HUDEP-2 (cell line): ENCODE measurements around the gene CUEDC1.
A peak's percentile ranks its signal among the peaks of the same experiment; 100 is the strongest.

Experiments
- DNase-seq, 76 experiments: peaks; one replicate each; lab custom pipeline; 2025; ENCODE audit not compliant: unreplicated experiment in 76 of 76; lab: John Stamatoyannopoulos, UW

CUEDC1 gene

DNA sequence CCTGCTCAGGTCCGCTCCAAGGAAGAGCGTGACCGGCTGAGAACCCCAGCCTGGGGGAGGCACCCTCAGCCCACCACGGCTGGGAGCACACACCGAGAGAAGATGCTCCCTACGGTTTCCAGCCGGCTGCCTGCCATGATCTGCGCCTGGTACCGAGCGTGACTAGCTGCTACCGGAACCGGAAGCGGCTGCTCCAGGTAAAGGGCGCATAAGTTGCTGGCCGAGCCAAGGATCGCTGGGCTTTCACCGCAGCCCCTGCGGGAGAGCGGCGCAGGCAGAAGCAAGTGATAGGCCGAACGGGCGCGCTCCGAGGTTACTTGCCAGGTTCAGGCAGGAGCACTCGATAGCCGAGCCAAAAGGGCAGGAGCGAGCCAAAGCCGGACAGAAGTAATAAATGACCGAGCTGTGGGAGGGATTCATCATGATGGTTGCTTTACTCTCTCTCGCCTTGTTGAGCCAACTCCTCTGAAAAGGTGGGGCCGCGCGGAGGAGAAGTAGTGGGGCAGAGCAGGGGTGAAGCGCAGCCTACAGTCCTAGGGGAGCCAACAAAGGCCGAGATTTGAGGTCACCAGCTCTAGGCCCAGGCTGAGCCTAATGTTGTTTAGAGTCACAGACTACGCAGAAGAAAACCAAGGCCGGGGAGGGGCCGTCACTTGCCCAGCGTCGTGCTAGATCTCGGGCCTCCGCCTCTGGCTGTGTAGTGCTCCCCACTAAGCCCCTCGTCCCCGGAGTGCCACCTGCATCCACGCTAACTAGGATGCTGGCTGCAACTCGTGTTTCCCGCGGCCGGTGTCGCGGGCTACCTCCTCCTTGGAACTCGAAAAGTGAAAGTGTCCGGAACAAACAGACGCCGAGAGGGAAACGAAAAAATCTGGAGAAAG lies 105.1 kb downstream of the CUEDC1 start, which contains the start of gene MRPS23:
Gene MRPS23, minus strand, starts transcription at position 171 of the 881 bp plus-strand sequence. Its CDS starts 34 bp downstream, at position 137.
- DNase-seq: peak in 75 of 76 experiments; percentile 71 to 99 (median 96)

DNA sequence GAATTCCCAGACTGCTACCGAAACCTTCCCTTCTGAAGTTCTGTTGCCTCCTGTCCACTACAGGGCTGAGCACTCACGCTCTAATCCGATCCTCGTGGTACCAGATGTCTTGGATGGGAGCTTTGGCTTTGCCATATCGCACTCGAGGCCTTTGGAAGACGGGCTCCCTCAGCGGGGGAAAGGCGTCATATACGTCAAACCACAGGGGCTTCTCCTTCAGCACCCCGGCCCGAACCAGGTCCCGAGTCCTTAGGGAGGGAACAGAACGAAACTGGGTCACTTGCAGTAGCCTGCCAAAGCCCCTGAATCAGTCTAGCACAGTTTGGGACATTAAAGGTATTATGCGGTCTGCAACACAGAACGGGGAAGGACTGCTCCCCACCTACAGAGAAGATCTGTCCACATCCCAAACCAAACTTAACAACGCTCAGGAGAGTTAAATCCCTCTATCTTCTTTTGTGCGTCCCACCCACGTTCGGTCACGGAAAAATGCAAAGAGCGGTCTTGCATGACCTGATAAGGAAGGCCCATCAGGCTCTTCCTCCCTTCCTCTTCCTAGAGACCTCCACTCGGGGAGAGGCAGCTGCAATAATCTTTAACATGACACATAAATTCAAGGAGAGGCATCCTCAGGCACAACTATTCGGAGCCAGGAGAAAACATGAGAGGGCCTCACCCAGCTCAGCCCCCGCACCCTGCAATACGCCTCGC lies 105.9 kb downstream of the CUEDC1 start:
- peak in 35 of 76 experiments; percentile 5 to 65 (median 33) for DNase-seq

DNA sequence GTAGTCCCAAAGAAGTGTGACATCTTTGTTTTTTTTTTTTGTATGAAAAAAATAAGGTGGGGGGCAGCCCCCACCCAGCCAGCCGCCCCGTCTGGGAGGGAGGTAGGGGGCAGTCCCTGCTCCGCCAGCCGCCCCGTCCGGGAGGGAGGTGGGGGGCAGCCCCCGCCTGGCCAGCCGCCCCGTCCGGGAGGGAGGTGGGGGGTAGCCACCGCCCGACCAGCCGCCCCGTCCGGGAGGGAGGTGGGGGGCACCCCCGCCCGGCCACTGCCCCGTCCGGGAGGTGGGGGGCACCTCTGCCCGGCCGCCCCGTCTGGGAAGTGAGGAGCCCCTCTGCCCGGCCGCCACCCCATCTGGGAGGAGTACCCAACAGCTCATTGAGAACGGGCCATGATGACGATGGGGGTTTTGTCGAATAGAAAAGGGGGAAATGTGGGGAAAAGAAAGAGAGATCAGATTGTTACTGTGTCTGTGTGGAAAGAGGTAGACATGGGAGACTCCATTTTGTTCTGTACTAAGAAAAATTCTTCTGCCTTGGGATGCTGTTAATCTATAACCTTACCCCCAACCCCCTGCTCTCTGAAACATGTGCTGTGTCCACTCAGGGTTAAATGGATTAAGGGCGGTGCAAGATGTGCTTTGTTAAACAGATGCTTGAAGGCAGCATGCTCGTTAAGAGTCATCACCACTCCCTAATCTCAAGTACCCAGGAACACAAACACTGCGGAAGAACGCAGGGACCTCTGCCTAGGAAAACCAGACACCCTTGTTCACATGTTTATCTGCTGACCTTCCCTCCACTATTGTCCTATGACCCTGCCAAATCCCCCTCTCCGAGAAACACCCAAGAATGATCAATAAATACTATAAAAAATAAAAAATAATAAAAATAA lies 108.9 kb downstream of the CUEDC1 start:
- peak in 19 of 76 experiments; percentile 9 to 63 (median 28) for DNase-seq

DNA sequence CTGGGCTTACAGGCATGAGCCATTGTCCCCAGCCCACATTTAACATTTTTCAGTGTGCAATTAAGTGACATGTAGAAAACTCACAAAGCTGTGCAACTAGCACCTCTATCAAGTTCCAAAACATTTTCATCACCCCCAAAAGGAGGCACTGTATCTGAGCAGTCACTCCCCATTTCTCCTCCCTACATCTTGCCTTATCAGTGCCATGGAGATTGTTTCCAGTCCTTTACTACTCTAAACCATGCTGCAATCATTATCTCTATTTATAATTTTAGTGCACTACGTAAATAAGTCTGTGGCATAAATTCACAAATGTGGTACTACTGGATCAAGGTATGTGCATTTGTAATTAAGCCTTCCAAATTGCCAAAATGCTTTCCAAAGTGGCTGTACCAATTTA lies 112.9 kb downstream of the CUEDC1 start:
- peak in 1 of 76 experiments; percentile 6 for DNase-seq

DNA sequence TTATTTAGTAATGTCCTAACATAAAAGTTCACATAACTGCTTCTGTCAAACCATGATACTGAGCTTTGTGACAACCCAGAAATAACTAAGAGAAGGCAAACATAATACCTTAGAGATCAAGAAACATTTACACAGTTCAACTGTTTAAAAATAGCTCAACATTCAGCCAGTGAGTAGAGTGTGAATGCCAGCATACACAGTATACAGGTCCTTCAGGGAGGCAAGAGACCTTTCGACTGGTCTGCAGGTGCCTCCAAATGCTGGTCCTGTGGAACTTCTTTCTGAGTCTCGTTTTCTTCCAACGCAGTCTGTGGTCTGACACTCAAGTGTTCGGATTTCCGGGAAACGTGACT lies 115.7 kb downstream of the CUEDC1 start:
- no peak for DNase-seq

DNA sequence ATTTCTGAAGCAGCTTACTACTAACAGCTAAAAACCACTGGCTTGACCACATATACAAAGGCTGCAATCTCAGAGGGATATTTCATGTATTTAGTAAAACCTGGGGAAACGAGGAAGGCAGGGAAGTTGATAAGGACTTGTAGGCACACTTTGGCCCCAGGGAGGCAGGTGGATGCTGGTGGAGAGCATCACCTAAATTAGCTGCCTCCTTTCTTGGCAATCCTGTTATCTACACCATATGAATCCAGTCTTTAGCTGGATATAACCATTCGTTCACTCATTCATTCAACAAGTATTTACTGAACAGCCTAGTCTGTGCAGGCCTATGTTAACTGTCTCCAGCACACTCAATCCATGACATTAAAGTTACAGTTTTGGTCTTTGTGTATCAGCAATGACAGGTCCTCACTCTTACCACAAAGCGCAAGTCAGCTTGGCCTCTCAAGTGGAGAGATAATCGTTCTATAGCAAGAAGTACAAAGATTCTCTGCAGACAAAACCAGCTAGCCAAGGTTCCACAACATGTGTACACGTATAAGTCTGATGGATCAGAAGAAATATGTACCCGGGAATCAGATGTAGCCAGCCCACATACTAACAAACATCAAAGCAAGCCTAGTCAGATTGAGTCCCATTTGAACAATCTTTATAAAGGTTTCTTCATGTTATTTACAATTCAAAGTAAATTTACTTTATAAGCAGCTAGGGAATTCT lies 116.2 kb downstream of the CUEDC1 start:
- DNase-seq: no peak

DNA sequence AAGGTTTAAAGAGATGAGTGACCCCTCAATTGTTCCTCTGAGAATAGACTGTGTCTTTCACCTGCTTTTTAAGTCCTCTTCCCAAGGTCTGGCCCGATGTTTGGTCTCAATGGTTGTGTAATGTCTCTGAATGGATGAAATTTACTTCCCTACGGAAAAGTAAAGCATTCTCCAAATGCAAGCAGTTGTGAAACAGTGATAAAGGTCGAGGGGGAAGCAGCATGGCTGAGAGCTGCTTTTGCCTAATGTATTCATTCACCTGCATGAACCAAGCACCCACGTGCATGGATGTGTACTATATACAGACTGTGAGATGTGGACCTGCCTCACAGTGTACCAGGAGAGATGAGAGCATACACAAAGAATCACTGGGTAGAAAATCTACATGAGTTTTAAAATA lies 116.8 kb downstream of the CUEDC1 start:
- no peak for DNase-seq

DNA sequence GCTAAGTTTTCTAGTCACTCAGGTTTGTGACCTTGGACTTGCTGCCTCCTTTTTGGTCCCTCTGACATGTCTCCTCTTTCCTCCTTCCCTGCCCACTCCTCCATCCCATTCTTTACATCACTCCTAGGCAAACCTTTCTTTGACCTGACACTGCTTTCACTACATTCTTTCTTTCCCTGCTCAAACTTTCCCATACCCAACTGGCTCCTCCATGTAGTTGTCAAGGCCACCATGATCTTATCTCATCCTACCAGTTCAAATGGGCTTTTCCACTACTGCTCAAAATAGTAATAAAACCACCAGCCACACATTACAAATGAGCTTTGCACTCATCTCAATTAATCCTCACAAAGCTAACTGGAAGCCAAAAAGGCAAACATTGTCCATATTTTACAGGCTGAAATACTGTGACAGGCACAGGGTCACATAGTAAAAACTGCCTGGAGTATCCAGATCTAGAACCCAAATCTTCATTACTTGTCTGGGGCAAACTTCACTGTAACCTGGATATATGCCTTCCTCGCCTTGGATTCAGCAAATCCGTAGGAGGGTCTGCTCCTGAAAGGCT lies 119.8 kb downstream of the CUEDC1 start:
- DNase-seq: no peak

DNA sequence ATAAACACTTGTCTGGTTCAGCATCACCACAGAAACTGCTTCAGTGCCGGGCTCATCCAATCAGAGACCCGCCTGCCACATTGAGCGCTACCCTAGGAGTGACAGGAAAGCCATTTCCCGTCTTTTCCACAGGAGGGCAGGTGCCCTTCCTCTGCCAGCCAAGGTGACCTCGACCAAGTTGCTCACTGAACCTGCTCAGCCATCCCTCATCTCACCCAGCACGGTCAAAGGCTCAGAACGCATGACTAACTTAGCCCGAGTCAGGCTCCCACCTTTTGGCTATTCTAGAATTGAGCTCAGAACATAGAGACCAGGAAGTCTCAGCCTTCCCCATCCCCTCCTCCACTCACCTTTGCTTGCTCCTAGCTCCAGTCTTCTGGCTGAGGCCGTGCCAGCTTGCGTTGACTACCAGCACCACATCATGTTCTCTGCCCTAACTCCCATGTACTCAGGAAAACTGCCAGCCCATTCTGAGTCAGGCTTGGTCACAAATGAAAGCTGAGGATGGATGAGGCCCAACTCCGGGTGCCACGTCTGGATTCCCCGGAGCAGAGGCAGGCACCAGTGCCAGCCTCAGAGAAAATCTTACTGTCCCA lies 121.0 kb downstream of the CUEDC1 start:
- no peak for DNase-seq

DNA sequence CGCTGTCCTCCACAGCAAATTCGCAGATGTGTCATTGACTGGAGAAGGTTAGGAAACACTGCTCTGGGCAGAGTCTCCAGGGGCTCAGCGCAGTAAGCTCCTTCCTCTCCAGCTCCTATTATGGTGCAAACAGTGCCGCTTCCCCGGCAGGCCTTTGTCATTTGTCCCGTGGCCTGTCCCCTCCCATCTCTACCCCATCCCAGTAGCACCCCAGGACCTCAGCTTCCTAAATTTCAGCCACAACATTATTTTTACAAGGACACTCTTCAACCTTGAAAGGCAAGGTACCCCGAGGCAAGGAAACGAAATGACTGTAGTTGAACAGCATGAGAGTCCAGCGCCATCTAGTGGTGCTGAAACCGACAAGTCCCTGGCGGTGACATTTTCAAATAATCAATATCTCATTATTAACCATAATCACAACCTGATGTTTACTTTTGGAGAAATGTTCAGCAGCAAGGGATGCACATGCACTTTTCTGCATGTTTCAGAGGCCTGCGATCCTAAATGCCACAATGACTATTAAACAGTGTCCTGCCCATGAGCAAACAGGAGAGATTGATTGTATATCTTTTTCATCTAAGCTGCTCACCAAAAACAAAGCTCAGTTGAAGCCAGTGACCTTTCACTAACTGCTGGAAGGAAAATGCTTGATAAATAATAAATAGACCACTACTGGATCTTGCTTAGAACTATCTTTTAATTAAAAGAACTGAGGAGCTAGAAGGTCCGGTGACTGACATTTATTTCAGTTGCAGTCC lies 121.9 kb downstream of the CUEDC1 start:
- peak in 37 of 76 experiments; percentile 4 to 64 (median 27) for DNase-seq

DNA sequence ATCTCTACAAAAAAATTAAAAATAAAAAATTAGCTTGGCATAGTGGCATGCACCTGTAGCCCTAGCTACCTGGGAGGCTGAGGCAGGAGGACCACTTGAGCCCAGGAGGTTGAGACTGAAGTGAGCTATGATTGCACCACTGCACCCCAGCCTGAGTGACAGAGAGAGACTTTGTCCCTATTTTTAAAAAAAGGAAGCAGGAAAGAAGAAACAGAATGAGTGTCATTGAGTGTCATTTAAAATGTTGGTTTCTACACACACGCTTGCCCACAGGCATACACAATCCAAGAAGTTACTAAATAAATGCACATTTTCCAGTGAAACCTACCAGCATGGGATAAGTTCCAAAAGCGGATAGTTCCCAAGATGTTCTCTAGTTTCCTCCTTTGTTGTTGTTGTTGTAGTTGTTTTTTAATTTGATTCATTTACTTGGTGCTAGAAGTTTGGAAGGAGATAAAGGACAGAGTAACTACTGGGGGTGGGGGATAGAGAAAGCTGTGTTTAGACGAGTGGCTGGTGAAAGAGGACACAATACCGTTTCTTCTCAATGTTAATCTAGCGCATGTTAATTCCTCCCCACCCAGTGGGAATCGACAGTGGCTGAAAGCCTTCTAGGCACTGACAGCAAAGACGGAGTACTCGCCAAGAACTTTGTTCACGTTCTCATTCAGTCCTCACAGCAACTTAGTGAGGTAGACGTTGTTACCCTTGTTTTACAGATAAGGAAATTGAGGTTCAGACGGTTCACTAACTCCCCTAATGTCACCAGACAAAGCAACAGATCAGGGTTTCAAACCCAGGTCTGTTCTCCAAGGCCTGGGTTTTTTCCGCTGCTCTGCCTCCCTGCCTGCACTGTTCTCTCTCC lies 122.7 kb downstream of the CUEDC1 start:
- no peak for DNase-seq

DNA sequence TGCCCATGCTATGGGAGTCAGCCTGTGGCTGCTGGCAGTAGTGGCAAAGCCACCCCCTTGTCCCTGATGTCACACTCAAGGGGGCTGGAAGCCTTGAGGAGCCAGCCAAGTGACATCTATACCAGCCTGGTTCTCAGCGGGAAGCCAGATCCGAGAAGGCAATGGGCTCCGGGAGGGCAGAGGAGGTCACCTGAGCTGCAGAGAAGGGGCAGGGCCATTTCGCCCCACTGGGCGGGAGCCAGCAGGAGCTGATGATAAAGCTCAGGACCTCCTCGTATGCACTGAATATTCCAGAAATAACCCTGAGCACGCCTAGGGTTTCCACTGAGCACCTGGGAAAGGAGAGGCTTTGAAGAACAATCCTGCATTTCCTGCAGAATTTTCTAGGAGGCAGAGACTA lies 124.3 kb downstream of the CUEDC1 start:
- no peak for DNase-seq

DNA sequence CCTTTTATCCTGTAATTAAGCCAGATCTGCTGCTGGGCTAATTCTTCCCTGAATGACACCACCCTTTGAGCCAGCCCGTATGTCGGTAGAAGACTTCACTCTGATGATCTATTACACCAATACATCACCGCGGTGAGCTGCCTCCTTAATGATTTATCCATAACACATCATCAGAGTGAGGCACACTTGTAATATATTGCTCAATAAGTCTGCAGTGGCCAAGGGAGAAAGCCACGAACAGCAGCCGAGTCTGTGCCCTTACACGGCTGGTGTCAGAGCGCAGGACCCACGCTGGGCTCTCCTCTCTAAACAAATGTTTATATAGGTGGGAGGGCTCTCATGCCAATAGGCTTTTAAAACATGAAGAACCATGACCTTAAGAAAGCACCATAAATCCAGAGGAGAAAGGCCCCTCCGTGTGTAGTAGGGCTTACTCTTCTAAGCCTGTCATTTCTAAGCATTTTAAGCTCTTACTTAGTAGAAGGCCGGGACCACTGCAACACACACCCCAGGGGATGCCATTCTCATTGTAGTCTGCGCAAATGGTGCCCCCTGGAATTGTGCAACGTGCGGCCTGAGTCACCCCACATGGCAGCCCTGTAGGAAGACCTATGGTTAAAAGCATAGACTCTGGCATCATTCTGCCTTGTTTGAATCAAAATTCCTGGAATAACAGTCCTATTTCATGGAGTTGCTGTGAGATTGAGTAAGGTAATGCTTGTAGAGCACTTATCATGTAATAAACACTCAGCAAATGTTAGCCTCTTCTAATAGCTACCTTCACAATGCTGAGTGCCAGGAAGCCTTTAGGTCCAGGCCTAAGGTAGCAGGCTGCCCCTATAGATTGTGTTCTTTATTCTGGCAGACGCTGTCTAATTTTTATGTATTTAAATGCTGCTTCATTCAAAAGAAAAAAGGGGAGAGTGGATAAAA lies 131.5 kb downstream of the CUEDC1 start:
- no peak for DNase-seq

DNA sequence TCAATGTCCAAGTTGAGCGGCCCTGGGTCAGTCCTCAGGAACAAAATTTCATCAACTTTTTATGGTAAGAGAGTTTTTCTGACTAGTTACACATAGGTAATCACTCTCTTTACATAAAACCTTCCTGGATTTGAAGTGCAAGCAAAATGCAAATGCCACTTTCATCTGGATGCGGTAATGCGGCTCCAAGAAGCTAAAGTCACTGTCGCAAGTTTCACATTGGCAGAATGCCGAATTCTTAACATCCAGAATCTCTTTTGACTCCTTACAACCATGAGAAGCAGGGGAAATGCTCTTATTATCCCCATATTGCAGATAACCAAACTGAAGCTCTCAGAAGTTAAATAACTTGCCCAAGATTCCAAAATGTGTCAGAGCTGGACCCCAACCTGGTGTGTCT lies 135.3 kb downstream of the CUEDC1 start:
- no peak for DNase-seq

DNA sequence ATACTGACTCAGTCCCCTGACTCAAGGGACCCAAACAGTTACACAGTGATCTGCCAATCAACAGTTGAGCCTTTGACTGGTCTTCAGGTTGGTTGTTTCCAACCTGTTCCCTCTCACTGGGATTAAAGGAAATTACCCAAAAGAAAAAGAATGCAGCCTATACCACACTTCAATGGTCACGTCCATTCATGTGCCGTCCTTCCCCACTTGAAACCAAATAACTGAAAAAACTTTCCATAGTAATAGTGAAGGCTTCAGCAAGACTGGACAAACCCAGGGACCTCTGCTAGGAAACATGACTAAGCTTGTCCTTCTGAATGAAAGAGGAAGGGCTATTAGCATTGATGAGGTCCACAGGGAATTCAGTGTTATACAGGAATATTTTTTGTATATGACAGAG lies 135.9 kb downstream of the CUEDC1 start:
- DNase-seq: no peak

DNA sequence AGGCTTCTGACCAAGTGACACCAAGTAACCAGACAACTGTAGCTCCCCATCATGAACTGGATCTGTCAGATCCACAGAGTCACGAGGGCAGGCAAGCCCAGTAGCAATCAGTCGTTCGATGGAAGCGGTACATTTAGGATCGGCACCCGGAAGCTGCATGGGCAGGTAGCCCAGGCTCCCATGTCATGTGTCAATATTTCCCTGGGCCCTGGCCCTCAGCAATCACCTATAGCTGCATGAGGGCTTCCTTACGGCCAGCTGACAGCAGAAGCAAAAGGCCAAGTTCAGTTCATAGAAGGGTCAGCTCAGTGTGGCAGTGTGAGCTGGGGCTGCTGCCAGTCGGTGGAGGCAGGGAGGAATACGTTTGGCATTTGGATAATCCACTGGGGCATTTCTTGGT lies 137.1 kb downstream of the CUEDC1 start:
- DNase-seq: no peak

DNA sequence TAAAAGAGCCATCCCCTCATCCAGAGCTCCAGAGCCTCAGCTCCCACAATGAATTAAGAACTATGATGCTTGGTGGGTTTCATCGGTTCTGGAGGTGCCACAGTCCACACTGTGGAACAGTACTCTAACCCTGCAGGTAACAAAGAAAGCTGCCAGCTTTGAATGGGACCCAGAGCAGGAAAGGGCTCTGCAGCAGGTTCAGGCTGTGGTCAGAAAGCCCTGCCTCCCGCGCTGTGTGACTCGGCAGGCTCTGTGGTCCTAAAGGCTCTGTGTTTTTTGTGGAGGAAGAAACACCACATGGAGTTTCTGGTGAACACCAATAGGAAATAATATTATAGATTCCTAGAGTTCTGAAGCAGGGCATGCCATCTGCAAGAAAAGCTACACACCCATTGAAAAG lies 137.9 kb downstream of the CUEDC1 start:
- DNase-seq: no peak
